ENCODE results near the gene ANKRD13C. TPM values are rescaled to one million over a fixed set of nuclear protein-coding genes. Genes with fewer than 3 reads are reported as not detected.

ANKRD13C gene
- total RNA-seq, 1 donor from 2014 or later: 21.9 TPM

DNA sequence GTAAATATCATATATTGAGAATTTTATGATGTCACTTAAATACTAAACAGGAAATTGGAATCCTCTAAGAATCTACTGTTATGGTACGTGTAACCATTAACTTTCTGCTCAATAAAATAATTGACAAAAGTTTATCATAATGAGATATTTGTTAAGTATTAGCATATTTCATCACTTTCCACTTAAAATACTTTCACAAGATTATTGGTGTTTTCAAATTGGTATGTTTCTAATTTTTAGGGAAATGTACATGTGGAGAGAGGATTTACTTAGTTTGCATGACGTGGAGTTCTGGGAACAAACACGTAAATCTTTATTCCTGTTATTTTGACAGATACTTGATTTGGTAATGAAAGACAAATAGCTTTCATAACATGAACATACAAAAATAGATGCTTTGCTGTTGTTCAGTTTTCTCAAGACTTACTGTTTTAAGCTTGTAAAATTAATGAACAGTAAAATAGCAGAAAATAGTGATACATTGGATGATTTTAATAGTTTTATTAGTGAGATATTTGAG, 131.7 kb downstream of the ANKRD13C start:
- Mint-ChIP-seq H3K4me3 (peak overlapping the region; percentile 87), H3K9me3 (no peaks in the 10 kb centered on the region), H3K4me1 (ENCODE audit: unreplicated experiment) (peaks cover 30% of the 10 kb centered on the region), H3K36me3 (peaks cover 13% of the 10 kb centered on the region), H3K27ac (peak overlapping the region; percentile 93), H3K27me3 (no peaks in the 10 kb centered on the region)
- DNase-seq (ENCODE audit: extremely low spot score, unreplicated experiment): no peak
- TF ChIP-seq, protein P1, sequence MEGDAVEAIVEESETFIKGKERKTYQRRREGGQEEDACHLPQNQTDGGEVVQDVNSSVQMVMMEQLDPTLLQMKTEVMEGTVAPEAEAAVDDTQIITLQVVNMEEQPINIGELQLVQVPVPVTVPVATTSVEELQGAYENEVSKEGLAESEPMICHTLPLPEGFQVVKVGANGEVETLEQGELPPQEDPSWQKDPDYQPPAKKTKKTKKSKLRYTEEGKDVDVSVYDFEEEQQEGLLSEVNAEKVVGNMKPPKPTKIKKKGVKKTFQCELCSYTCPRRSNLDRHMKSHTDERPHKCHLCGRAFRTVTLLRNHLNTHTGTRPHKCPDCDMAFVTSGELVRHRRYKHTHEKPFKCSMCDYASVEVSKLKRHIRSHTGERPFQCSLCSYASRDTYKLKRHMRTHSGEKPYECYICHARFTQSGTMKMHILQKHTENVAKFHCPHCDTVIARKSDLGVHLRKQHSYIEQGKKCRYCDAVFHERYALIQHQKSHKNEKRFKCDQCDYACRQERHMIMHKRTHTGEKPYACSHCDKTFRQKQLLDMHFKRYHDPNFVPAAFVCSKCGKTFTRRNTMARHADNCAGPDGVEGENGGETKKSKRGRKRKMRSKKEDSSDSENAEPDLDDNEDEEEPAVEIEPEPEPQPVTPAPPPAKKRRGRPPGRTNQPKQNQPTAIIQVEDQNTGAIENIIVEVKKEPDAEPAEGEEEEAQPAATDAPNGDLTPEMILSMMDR (conservative IDR thresholded peaks at IDR 0.05): no peak

DNA sequence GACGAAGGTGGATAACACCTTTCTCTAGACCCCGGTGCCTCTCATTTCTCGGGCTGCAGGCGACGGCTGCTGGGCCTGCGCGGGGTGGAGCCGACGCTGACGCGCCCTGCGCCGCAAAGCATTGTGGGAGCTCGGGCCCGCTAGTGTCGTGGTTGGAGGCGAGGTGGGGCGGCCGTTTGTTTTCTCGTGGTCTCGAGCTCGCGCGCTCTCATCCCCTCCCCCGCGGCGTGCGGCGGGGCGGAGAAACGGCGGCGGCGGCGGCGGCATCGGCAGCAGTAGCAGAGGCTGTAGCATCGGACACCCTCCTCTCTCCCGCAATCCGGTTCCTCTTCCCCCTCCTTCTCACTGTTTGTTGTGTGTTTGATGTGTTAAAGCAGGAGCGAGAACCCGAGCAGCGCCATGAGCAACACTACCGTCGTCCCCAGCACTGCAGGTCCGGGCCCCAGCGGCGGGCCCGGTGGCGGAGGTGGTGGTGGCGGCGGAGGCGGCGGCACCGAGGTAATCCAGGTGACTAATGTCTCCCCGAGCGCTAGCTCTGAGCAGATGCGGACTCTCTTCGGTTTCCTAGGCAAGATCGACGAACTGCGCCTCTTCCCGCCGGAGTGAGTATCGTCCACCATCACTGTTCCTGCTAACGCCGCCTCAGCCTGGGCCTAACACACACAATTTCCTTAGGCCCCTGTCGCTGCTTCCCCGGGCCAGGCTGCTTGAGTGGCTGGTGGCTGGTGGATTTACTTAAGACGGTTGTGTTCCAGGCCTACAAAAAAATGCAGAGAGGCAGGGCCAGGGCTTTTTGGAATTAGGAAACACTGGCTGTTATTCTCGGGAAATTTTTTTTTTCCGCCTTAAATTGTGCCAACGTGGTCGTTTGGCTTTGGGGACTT, 133.0 kb downstream of the ANKRD13C start, which contains the start of gene SRSF11:
TSS of gene SRSF11 (plus strand) at position 143 of the 884 bp plus-strand sequence. CDS start at position 400, 257 bp downstream.
- H3K4me3 Mint-ChIP-seq: peak within 1 kb of the TSS; percentile 87
- H3K27ac Mint-ChIP-seq: peak within 1 kb of the TSS; percentile 93
- TF ChIP-seq, protein P1 (conservative IDR thresholded peaks at IDR 0.05): peak; percentile 44

DNA sequence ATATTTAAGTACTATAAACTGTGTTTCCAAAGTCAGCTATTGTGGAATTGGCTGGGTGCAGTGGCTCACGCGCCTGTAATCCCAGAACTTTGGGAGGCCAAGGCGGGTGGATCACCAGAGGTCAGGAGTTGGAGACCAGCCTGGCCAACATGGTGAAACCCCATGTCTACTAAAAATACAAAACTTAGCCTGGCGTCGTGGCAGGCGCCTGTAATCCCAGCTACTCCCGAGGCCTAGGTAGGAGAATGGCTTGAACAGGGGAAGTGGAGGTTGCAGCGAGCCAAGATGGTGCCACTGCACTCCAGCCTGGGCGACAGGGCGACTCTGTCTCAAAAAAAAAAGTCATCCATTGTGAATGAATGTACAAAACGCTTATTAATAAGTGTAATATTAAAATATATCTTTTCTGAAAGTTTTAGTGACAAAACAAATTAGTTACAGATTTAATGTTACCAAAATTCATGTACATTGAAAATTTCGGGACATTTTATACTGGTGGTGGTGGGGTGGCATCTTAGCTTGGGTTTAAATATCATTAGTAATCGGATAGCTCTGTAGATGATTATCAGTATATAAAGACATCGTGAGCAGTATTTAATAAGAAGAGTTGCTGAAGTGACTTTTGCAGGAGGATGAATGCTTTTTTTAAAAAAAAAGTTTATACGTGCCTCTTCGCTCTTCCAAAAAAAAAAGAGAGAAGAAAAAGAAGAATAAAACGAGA, 133.8 kb downstream of the ANKRD13C start:
- H3K27ac Mint-ChIP-seq: peak overlapping the region; percentile 93
- H3K4me3 Mint-ChIP-seq: peak overlapping the region; percentile 87
- H3K27me3 Mint-ChIP-seq: no peaks in the 10 kb centered on the region
- H3K9me3 Mint-ChIP-seq: no peaks in the 10 kb centered on the region
- H3K4me1 Mint-ChIP-seq (ENCODE audit: unreplicated experiment): peaks cover 22% of the 10 kb centered on the region
- DNase-seq (ENCODE audit: extremely low spot score, unreplicated experiment): no peak
- TF ChIP-seq, protein P1 (conservative IDR thresholded peaks at IDR 0.05): no peak
- peaks cover 16% of the 10 kb centered on the region for H3K36me3 Mint-ChIP-seq

More for the DNA sequence above, 133.0 kb downstream of the ANKRD13C start, which contains the start of gene SRSF11:
- DNase-seq (ENCODE audit: extremely low spot score, unreplicated experiment): peak; percentile 98
- Mint-ChIP-seq H3K36me3 (peaks cover 16% of the 10 kb centered on the region), H3K4me1 (ENCODE audit: unreplicated experiment) (peaks cover 22% of the 10 kb centered on the region), H3K9me3 (no peaks in the 10 kb centered on the region), H3K27me3 (no peaks in the 10 kb centered on the region)

DNA sequence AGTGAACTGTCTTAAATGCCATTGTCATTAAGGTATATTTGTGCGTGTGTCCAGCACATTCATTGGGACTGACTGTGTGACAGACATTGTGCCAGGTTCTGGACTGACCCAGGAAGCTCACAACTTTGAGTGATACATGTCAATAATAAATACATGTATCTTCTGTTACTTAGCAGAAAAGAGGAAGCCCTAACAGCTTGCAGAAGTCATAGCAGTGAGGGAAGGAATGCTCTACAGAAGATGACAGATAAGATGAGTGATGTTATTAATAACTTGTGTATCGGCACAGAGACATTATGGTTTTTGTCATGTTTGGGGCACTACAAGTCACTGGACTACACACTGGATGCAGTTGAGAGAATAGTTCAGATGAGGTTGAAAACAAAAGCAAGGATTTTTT, 134.5 kb downstream of the ANKRD13C start:
- Mint-ChIP-seq H3K4me3 (peak overlapping the region; percentile 78), H3K9me3 (no peaks in the 10 kb centered on the region), H3K27ac (peak overlapping the region; percentile 93), H3K27me3 (no peaks in the 10 kb centered on the region), H3K36me3 (peaks cover 19% of the 10 kb centered on the region), H3K4me1 (ENCODE audit: unreplicated experiment) (peaks cover 22% of the 10 kb centered on the region)
- no peak for DNase-seq (ENCODE audit: extremely low spot score, unreplicated experiment)
- TF ChIP-seq, protein P1 (conservative IDR thresholded peaks at IDR 0.05): no peak

DNA sequence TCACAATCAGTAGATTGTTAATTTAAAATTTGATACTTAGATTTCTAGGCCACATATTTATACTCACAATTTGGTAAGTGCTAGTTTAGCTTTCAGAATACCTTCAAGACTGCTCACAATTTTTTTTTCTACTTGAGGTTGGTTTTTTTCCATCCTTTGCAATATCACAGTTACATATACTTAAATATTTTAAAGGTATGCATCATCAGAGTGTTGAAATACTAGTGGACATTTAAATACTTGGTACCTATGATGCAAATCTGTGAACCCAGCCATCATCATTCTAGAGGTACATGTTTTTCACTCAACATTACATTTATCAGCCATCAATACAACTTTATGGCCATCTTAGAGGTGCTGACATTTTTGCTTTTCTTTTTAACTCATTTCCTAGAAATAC, 143.0 kb downstream of the ANKRD13C start:
- no peak overlapping the region for H3K4me3 Mint-ChIP-seq
- TF ChIP-seq, protein P1 (conservative IDR thresholded peaks at IDR 0.05): no peak
- H3K27me3 Mint-ChIP-seq: no peaks in the 10 kb centered on the region
- H3K4me1 Mint-ChIP-seq (ENCODE audit: unreplicated experiment): peaks cover 5% of the 10 kb centered on the region
- DNase-seq (ENCODE audit: extremely low spot score, unreplicated experiment): no peak
- H3K9me3 Mint-ChIP-seq: no peaks in the 10 kb centered on the region
- peaks cover 3% of the 10 kb centered on the region for H3K36me3 Mint-ChIP-seq
- H3K27ac Mint-ChIP-seq: no peak overlapping the region
